GM18858 (cell line): ENCODE data around the gene GGN.
"Not testable (repeated sequence)": the region's sequence is repeated elsewhere in the genome, so short reads cannot be mapped to it uniquely, and the experiment has no call there.

Experiments
- ATAC-seq: cut with Tn5 transposase; IDR thresholded peaks from one replicate; pipeline ENCODE4 v1.9.1; 2021; ENCODE audit not compliant: unreplicated experiment

The GGN gene

DNA sequence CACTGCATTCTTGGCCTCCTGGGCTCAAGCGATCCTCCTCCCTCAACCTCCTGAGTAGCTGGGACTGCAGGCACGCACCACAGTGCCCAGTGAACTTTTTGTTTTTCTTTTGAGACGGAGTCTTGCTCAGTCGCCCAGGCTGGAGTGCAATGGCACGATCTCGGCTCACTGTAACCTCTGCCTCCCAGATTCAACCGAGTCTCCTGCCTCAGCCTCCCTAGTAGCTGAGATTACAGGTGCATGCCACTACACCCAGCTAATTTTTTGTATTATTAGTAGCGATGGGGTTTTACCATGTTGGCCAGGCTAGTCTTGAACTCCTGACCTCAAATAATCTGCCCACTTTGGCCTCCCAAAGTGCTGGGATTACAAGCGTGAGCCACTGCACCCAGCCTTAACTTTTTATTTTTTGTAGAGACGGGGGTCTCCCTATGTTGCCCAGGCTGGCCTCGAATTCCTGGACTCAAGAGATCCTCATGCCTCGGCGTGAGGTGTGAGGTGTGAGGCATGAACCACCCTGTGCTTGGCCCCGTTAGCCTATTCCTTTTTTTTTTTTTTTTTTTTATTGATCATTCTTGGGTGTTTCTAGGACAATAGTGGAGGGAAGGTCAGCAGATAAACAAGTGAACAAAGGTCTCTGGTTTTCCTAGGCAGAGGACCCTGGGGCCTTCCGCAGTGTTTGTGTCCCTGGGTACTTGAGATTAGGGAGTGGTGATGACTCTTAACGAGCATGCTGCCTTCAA lies 24.7 kb downstream of the GGN start:
- not testable (repeated sequence) for ATAC-seq

DNA sequence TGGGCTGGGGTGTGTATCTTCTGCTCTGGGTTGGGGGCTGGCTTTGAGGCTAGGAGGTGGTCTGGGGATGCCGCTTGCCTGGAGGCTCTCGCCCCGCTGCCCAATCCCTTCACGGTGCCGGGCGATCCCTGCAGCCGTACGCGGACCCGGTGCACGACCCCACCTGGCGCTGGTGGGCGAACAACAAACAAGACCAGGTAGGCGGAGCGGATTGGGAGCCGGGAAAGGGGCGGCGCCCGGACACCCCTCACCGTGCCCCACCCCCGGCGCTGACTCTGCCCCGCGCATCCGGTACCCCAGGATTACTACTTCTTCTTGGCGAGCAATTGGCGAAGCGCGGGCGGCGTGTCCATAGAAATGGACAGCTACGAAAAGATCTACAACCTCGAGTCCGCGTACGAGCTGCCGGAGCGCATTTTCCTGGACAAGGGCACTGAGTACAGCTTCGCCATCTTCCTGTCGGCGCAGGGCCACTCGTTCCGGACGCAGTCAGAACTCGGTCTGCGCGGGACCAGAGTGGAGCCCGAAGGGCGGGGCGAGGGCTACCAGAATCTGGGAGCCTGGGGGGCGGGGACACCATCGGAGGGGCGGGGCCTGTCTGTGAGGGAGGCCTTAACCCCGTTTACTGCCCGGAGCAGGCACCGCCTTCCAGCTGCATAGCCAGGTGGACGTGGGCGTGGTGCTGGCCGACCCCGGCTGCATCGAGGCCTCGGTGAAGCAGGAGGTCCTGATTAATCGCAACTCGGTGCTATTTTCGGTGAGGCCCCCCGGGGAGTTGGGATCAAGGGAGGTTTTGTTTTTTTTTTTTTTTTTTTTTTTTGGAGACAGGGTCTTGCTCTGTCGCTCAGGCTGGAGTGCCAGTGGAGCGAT lies 25.5 kb downstream of the GGN start:
- no peak for ATAC-seq

GRCh38 chr19:38361633-38362075 lies 26.2 kb downstream of the GGN start:
- ATAC-seq = no peak

GRCh38 chr19:38360839-38361631 lies 26.8 kb downstream of the GGN start:
- ATAC-seq = no peak

- no peak for ATAC-seq
Measured at GRCh38 chr19:38360351-38360750, 27.5 kb downstream of the GGN start.

DNA sequence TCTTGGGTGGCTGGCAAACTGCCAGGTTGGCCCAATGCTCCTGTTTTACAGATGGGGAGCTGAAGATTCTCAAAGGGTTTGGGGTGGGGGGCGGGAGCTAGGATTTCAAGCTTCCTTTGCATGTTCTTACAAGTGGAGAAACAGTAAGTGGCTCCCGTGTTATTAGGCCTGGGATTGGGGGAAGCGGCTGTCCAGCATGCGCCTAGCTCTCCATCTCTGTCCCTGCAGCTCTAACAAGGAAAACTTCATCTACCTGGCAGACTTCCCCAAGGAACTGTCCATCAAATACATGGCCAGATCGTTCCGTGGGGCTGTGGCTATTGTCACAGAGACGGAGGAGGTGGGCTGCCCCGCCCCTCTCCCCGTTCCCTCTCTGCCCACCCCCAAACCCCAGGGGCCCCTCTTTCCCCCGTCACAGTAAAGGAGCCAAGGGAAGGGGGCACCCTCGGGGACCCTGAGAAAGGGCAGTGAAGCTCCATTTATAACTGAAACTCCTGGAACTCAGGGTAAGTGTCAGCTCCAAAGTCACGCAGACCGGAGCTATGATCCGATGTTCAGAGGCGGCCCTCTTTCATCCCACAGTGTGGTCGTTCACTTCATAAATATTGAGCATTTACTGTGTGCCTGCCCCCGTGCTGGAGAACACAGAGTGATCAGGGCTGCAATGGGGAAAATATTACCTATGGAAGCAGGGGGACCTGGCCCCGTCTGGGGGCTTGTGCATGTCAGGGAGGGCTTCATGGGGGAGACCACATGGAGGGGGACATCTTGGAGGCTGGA lies 28.4 kb downstream of the GGN start:
- no peak for ATAC-seq

- no peak for ATAC-seq
Measured at GRCh38 chr19:38358071-38358470, 29.8 kb downstream of the GGN start.

DNA sequence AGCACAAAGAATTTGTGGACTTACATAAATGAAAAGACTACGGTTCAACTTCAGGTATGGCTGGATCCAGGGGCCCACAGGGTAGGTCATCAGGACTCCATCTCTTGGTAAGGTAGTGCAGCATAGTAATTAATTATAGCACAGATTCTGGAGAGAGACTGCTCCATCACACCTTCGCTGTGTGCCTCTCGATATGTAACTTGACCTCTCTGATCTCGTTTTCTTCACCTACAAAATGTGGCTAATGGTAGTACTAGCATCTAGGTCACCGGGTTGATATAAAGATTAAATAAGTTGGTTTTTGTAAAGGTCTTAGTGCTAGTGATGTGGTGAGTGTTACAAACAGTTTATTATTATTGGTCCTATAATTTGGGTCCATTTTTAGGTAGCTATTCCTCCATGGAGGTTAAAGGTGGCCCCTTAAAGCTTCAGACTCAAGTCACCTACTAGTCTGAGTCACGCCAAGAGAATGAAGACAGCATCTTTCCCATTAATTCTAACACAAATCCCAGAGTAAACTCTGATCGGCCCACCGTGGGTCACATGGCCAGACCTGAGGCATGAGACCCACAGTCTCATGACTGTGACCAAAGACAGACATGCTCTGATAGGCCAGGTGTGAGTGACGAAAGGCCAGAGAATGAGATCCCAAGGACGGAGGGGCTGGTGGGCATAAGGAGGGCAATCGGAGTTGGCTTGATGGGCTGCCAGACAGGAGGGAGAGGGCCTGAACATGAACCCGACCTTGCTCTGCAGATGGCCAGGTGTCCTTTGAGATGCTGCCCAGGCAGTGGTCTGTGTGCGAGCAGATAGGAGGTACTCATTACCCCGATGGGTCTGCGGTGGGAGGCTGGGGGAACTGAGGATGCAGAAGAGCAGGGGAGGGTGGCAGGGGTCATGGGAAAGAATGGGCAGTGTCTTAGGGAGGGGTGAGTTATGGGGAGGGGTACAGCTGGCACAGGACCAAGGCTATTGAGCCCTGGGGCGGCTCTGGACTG lies 31.8 kb downstream of the GGN start:
- no peak for ATAC-seq

GRCh38 chr19:38352611-38353010 lies 35.2 kb downstream of the GGN start:
- ATAC-seq = no peak

DNA sequence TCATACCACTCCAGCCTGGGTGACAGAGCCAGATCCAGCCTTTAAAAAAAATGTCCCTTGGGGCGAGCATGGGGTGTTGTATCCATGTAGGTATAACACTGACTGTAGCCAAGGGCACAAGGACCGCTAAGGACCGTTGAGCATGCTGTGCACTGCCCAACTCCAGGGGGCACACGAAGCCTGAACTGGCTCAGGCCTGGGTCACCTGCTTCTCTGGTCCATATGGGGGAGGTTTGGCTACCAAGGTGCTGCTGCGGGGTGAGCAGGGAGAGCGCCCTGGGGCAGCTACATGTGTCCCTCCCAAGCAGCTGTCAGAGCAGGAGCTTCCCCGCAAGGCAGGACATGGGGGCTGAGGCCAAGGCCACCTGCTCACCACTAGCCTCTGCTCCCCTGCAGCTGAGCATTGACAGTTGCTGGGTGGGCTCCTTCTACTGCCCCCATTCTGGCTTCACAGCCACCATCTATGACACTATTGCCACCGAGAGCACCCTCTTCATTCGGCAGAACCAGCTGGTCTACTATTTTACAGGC lies 35.9 kb downstream of the GGN start:
- no peak for ATAC-seq

DNA sequence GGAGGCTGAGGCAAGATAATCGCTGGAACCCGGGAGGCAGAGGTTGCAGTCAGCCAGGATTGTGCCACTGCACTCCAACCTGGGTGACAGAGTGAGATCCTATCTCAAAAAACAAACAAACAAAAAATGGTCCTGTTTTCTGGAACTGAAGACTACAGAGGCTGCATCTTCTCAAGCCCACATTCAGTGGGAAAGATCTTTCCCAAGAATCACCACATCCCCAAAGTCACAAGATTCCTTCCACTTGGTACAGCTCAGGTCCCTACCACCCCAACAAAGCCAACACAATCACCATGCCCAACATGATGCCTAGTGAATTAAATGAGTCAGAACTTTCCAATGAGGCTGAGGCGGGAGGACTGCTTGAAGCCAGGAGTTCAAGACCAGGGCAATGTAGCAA lies 37.0 kb downstream of the GGN start:
- ATAC-seq = no peak

DNA sequence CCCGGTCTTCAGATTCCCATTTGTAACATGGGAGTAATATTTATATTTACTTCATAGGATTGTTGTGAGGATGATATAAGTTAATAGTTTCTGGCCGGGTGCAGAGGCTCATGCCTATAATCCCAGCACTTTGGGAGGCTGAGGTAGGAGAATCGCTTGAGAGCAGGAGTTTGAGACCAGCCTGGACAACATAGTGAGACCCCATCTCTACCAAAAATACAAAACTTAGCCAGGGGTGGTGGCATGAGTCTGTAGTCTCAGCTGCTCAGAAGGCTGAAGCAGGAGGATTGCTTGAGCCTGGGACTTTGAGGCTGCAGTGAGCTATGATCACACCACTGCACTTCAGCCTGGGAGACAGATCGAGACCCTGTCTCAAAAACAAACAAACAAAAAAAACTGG lies 41.0 kb downstream of the GGN start:
- no peak for ATAC-seq

GRCh38 chr19:38340927-38341326 lies 46.9 kb downstream of the GGN start:
- no peak for ATAC-seq

GRCh38 chr19:38339011-38339410 lies 48.8 kb downstream of the GGN start:
- ATAC-seq = not testable (repeated sequence)

DNA sequence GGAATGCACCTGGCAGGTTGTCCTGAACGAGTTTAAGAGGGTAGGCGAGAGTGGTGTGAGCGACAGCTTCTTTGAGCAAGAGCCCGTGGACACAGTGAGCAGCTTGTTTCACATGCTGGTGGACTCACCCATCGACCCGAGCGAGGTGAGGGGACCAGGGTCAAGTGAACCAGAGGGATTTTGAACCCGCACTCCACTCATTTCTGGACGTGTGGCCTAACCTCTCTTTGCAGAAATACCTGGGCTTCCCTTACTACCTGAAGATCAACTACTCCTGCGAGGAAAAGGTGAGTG lies 50.5 kb downstream of the GGN start:
- ATAC-seq = no peak

- ATAC-seq = peak; percentile 25
Measured at GRCh38 chr19:38336638-38337359, 51.0 kb downstream of the GGN start.

GRCh38 chr19:38335949-38336637 lies 51.7 kb downstream of the GGN start:
- peak; percentile 64 for ATAC-seq
